Stimulated activated CD4-positive, alpha-beta T cell treated with anti-CD3 and anti-CD28 coated beads, Interleukin-12 subunit alpha, Interleukin-12 subunit beta, amount 100 ng/mL, for 4 hours (primary cell): Measurements from ENCODE around the gene FRZB.
"Not testable (repeated sequence)": the region's sequence is repeated elsewhere in the genome, so short reads cannot be mapped to it uniquely, and the experiment has no call there.

Source experiments
- DNase-seq: peaks from one replicate; pipeline ENCODE4 v3.0.0-alpha.2; 2020

FRZB gene

GRCh38 chr2:182866461-182867406 lies at the start of gene FRZB:
Gene FRZB (minus strand): TSS chr2:182866637. CDS start chr2:182866552, 85 bp downstream.
- no peak for DNase-seq

GRCh38 chr2:182915369-182916326 lies 49.2 kb upstream of the FRZB start:
- DNase-seq: no peak

GRCh38 chr2:182914852-182915251 lies 48.4 kb upstream of the FRZB start:
- DNase-seq: no peak

- no peak for DNase-seq
These were observed 46.6 kb upstream of the FRZB start for GRCh38 chr2:182913064-182913463.

GRCh38 chr2:182912518-182912915 lies 46.1 kb upstream of the FRZB start:
- no peak for DNase-seq

GRCh38 chr2:182911813-182912517 lies 45.5 kb upstream of the FRZB start:
- DNase-seq: no peak

GRCh38 chr2:182910965-182911364 lies 44.5 kb upstream of the FRZB start:
- no peak for DNase-seq

- no peak for DNase-seq
These were observed 40.8 kb upstream of the FRZB start for GRCh38 chr2:182907081-182907830.

- DNase-seq: no peak
These were observed 40.0 kb upstream of the FRZB start for GRCh38 chr2:182906454-182906853.

- no peak for DNase-seq
These were observed 38.4 kb upstream of the FRZB start for GRCh38 chr2:182904844-182905243.

GRCh38 chr2:182903566-182903965 lies 37.1 kb upstream of the FRZB start:
- DNase-seq: no peak

GRCh38 chr2:182901748-182902147 lies 35.3 kb upstream of the FRZB start:
- no peak for DNase-seq

GRCh38 chr2:182898718-182899117 lies 32.3 kb upstream of the FRZB start:
- DNase-seq: no peak

- no peak for DNase-seq
These were observed 30.7 kb upstream of the FRZB start for GRCh38 chr2:182897137-182897536.

- DNase-seq: no peak
These were observed 29.4 kb upstream of the FRZB start for GRCh38 chr2:182895798-182896197.

- DNase-seq: no peak
These were observed 28.7 kb upstream of the FRZB start for GRCh38 chr2:182895169-182895568.

- no peak for DNase-seq
These were observed 27.7 kb upstream of the FRZB start for GRCh38 chr2:182894174-182894573.

- no peak for DNase-seq
These were observed 27.2 kb upstream of the FRZB start for GRCh38 chr2:182893666-182894065.

- DNase-seq: not testable (repeated sequence)
These were observed 26.6 kb upstream of the FRZB start for GRCh38 chr2:182893035-182893434.

GRCh38 chr2:182891611-182892010 lies 25.2 kb upstream of the FRZB start:
- DNase-seq: no peak

GRCh38 chr2:182890773-182891378 lies 24.4 kb upstream of the FRZB start:
- no peak for DNase-seq

GRCh38 chr2:182890305-182890704 lies 23.9 kb upstream of the FRZB start:
- DNase-seq: no peak
